Neutrophil (primary cell): Measurements from ENCODE around the gene LRRC39.

Experiments
- H3K27ac ChIP-seq: fragments of 200-600 bp; sonication (generic); 2 replicates; pipeline ENCODE4 v1.5.1; 2016; ENCODE audit warnings: mild to moderate bottlenecking, moderate library complexity
- H3K27me3 ChIP-seq: fragments of 200-600 bp; sonication (generic); 2 replicates; pipeline ENCODE4 v1.6.0; 2016; ENCODE audit warnings: mild to moderate bottlenecking
- H3K36me3 ChIP-seq: fragments of 200-600 bp; sonication (generic); 2 replicates; pipeline ENCODE4 v1.5.1; 2017
- H3K4me1 ChIP-seq, 2 experiments: fragments of 200-600 bp in 1 of 2; sonication (generic) in 1 of 2; 1 replicate in 1 of 2; 2 replicates in 1 of 2; pipeline versions ENCODE4 v1.5.1 to v1.6.1; 2013 to 2016; ENCODE audit warnings: low read depth in 1 of 2, low read length in 1 of 2, mild to moderate bottlenecking in 1 of 2, moderate library complexity in 1 of 2; ENCODE audit not compliant: control insufficient read depth in 1 of 2, insufficient read depth in 1 of 2
- H3K4me3 ChIP-seq, 2 experiments: fragments of 200-600 bp in 1 of 2; sonication (generic) in 1 of 2; 1 replicate in 1 of 2; 2 replicates in 1 of 2; pipeline ENCODE4 v1.5.1; 2013 to 2016; ENCODE audit warnings: low read depth in 1 of 2, low read length in 1 of 2, mild to moderate bottlenecking in 1 of 2, moderate library complexity in 1 of 2
- H3K9me3 ChIP-seq: fragments of 200-600 bp; sonication (generic); 2 replicates; pipeline ENCODE4 v1.5.1; 2016
- TF ChIP-seq, protein P1 (sequence below): fragments of 200-600 bp; sonication (generic); IDR thresholded peaks from 2 replicates; pipeline ENCODE4 v1.5.1; 2016; ENCODE audit warnings: antibody characterized with exemption

The LRRC39 gene

DNA sequence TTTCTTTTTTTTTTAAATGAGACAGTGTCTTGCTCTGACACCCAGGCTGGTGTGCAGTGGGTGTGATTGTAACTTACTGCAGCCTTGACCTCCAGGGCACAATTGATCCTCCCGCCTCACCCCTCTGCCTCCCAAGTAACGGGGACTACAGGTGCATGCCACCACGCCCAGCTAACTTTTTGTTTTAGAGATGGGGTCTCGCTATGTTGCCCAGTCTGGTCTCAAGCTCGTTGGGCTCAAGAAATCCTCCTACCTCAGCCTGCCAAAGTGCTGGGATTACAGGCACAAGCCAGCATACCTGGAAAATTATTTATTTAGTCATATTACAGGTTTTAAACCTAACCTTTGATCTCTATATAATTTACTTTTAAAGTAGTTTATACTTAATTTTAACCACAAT is 13.4 kb downstream of the LRRC39 start:
- Histone ChIP-seq H3K27me3 (no peaks in the 10 kb centered on the region), H3K4me1 (no peaks in the 10 kb centered on the region), H3K4me3 (no peak overlapping the region), H3K9me3 (no peaks in the 10 kb centered on the region), H3K36me3 (no peaks in the 10 kb centered on the region), H3K27ac (no peak overlapping the region)
- TF ChIP-seq, protein P1, sequence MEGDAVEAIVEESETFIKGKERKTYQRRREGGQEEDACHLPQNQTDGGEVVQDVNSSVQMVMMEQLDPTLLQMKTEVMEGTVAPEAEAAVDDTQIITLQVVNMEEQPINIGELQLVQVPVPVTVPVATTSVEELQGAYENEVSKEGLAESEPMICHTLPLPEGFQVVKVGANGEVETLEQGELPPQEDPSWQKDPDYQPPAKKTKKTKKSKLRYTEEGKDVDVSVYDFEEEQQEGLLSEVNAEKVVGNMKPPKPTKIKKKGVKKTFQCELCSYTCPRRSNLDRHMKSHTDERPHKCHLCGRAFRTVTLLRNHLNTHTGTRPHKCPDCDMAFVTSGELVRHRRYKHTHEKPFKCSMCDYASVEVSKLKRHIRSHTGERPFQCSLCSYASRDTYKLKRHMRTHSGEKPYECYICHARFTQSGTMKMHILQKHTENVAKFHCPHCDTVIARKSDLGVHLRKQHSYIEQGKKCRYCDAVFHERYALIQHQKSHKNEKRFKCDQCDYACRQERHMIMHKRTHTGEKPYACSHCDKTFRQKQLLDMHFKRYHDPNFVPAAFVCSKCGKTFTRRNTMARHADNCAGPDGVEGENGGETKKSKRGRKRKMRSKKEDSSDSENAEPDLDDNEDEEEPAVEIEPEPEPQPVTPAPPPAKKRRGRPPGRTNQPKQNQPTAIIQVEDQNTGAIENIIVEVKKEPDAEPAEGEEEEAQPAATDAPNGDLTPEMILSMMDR = no peak

DNA sequence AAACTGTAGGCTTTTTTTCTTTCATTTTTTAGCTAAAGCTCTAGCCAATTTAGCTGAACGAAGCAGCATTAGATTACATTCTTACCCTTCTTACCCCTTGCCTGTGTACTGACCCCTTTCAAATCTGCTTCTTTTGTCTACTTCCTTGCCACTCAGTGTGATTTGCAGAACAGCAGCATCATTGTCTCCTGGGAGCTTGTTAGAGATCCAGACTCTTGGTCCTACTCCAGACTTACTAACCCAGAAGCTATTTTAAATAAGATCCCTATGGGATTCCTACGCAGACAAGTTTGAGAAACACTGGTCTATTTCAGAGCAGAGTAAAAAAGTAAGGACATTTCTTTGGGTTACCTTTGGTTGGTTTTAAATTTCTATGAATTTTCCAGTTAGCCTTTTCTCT is 13.8 kb downstream of the LRRC39 start:
- Histone ChIP-seq H3K4me1 (no peaks in the 10 kb centered on the region), H3K4me3 (no peak overlapping the region), H3K9me3 (no peaks in the 10 kb centered on the region), H3K27ac (no peak overlapping the region), H3K36me3 (no peaks in the 10 kb centered on the region), H3K27me3 (no peaks in the 10 kb centered on the region)
- TF ChIP-seq, protein P1 = no peak

DNA sequence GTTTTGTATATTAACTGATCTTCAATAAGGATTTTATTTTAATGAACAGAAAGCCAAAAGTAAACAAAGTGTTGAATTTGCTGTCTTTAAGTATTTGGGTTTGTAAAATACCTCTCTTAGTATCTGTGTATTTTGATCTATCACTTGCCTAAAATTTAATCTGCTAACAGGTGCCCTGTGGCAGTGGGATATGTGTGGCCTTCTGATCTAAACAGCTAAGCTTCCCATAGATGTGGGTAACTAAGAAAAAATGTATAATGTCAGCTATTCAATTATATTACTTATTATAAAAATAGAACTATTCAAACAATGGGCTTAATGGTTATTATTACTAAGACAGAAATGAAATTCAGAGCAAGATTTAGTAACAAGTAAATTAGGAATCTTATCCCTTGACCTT is 15.2 kb downstream of the LRRC39 start:
- Histone ChIP-seq H3K4me1 (no peaks in the 10 kb centered on the region), H3K4me3 (no peak overlapping the region), H3K27me3 (no peaks in the 10 kb centered on the region), H3K36me3 (no peaks in the 10 kb centered on the region), H3K9me3 (no peaks in the 10 kb centered on the region), H3K27ac (no peak overlapping the region)
- TF ChIP-seq, protein P1 = no peak

DNA sequence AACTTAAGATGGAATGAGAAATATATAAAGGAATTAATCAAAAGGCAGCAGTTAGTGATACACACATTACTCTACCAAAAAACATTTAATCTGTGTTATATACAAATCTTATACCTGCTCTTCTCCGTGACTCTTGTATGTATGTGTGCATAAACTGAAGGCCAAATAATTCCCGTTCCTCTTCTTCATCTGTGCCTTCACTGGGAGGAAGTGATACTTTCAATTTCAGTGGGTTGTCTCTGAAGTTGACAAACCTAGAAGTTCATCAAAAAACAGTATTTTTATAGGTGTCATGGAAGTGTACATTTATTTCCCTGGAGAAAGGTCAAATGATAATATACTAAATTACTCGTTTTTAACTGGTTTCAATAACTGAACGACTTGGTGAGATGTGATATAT is 25.8 kb downstream of the LRRC39 start:
- no peaks in the 10 kb centered on the region for H3K4me1 ChIP-seq
- H3K36me3 ChIP-seq = peaks cover 12% of the 10 kb centered on the region
- TF ChIP-seq, protein P1 = no peak
- no peak overlapping the region for H3K4me3 ChIP-seq
- H3K9me3 ChIP-seq = no peaks in the 10 kb centered on the region
- no peak overlapping the region for H3K27ac ChIP-seq
- H3K27me3 ChIP-seq = no peaks in the 10 kb centered on the region

DNA sequence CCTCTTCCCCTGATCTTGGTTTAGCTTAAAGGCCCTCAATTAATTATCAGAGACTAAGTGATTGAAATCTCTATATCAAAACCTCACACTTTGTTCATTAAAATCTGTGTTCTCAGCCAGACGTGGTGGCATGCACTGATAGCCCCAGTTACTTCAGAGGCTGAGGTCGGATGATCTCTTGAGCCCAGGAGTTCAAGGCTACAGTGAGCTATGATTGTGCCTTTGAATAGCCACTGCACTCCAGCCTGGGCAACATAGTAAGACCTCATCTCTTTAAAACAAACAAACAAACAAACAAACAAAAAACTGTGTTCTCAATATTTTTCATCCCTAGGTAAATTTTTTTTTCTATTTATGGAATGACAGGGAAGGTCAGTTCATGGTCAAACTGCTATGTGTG is 26.4 kb downstream of the LRRC39 start:
- Histone ChIP-seq H3K4me1 (no peaks in the 10 kb centered on the region), H3K27me3 (no peaks in the 10 kb centered on the region), H3K36me3 (peaks cover 18% of the 10 kb centered on the region), H3K9me3 (no peaks in the 10 kb centered on the region), H3K4me3 (no peak overlapping the region), H3K27ac (no peak overlapping the region)
- TF ChIP-seq, protein P1 = no peak

DNA sequence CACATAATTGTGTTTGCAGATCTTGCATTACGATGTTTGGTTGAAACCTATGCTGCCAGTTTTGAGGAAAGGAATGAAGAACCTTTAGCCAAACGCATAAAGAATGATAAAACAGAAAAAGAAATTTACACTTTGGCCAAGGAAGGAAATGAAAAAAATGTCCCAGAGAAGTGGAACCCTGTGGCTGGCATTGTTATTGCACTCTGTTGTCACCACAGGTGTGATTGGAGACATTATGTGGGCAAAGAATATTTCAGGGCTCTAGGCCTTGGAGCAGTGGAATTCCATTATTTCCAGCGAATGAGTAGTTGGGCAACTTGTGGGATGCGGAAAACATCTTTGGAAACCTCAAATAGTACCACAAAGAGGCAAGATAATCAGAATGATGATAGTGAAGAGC is 30.2 kb downstream of the LRRC39 start:
- no peak overlapping the region for H3K27ac ChIP-seq
- TF ChIP-seq, protein P1 = no peak
- H3K27me3 ChIP-seq = no peaks in the 10 kb centered on the region
- H3K4me3 ChIP-seq = no peak overlapping the region
- H3K4me1 ChIP-seq = no peaks in the 10 kb centered on the region
- H3K36me3 ChIP-seq = peaks cover 53% of the 10 kb centered on the region
- no peaks in the 10 kb centered on the region for H3K9me3 ChIP-seq
